Measurements from ENCODE around the gene SMYD3. TPM values are rescaled to one million over a fixed set of nuclear protein-coding genes. Genes with fewer than 3 reads are reported as not detected.
"Not testable (repeated sequence)": the region's sequence is repeated elsewhere in the genome, so short reads cannot be mapped to it uniquely, and the experiment has no call there.

The SMYD3 gene
- total RNA-seq, 1 donor from 2014 or later, result 18.8 TPM

GRCh38 chr1:245730801-245731200 is 776.3 kb downstream of the SMYD3 start:
- DNase-seq (ENCODE audit: low spot score), result no peak

GRCh38 chr1:245728035-245728434 is 779.0 kb downstream of the SMYD3 start:
- DNase-seq (ENCODE audit: low spot score), result not testable (repeated sequence)

- no peak for DNase-seq (ENCODE audit: low spot score)
Observed at GRCh38 chr1:245721488-245721887, 785.6 kb downstream of the SMYD3 start.

GRCh38 chr1:245718951-245719350 is 788.1 kb downstream of the SMYD3 start:
- no peak for DNase-seq (ENCODE audit: low spot score)

- no peak for DNase-seq (ENCODE audit: low spot score)
Observed at GRCh38 chr1:245718123-245718522, 789.0 kb downstream of the SMYD3 start.

- DNase-seq (ENCODE audit: low spot score), result no peak
Observed at GRCh38 chr1:245717611-245718010, 789.5 kb downstream of the SMYD3 start.

- no peak for DNase-seq (ENCODE audit: low spot score)
Observed at GRCh38 chr1:245716561-245716960, 790.5 kb downstream of the SMYD3 start.

GRCh38 chr1:245715970-245716369 is 791.1 kb downstream of the SMYD3 start:
- DNase-seq (ENCODE audit: low spot score), result no peak

GRCh38 chr1:245715291-245715701 is 791.8 kb downstream of the SMYD3 start:
- no peak for DNase-seq (ENCODE audit: low spot score)

GRCh38 chr1:245714027-245714426 is 793.1 kb downstream of the SMYD3 start:
- DNase-seq (ENCODE audit: low spot score), result not testable (repeated sequence)

- no peak for DNase-seq (ENCODE audit: low spot score)
Observed at GRCh38 chr1:245710961-245711903, 795.8 kb downstream of the SMYD3 start.

GRCh38 chr1:245707941-245708340 is 799.1 kb downstream of the SMYD3 start:
- DNase-seq (ENCODE audit: low spot score), result no peak

GRCh38 chr1:245704765-245705164 is 802.3 kb downstream of the SMYD3 start:
- DNase-seq (ENCODE audit: low spot score), result no peak

GRCh38 chr1:245704341-245704740 is 802.7 kb downstream of the SMYD3 start:
- no peak for DNase-seq (ENCODE audit: low spot score)

GRCh38 chr1:245702346-245702745 is 804.7 kb downstream of the SMYD3 start:
- no peak for DNase-seq (ENCODE audit: low spot score)

- DNase-seq (ENCODE audit: low spot score), result no peak
Observed at GRCh38 chr1:245701631-245702030, 805.4 kb downstream of the SMYD3 start.

GRCh38 chr1:245700631-245701030 is 806.4 kb downstream of the SMYD3 start:
- DNase-seq (ENCODE audit: low spot score), result no peak

Other genes starting within 250 kb of the SMYD3 start
- 10.5 TPM for gene TFB2M, start 59.0 kb upstream of the SMYD3 start, total RNA-seq
- gene CNST, start 59.2 kb upstream of the SMYD3 start, total RNA-seq, result 29.6 TPM
- 38.1 TPM for gene SCCPDH, start 217.1 kb upstream of the SMYD3 start, total RNA-seq

Measured in mucosa of gallbladder (tissue), 1 donor.